Endothelial cell of umbilical vein (primary cell): ENCODE data around the gene CHPF2. TPM values are rescaled to one million over a fixed set of nuclear protein-coding genes. Genes with fewer than 3 reads are reported as not detected.

ENCODE experiments used
- Bru-seq: library from RNA; stranded (reverse); fragments of 400-500 nt; gene quantifications from one replicate; lab custom pipeline; 2021; lab: Mats Ljungman, UMichigan
- BruChase-seq, 2 experiments: library from RNA; stranded (reverse); fragments of 400-500 nt; gene quantifications; one replicate each; lab custom pipeline; 2021; lab: Mats Ljungman, UMichigan
- BruUV-seq: library from RNA; stranded (reverse); fragments of 400-500 nt; replicated peaks from 2 replicates; lab custom pipeline; 2021; lab: Mats Ljungman, UMichigan
- CTCF ChIA-PET: fragments of 300-600, 350-600 bp; sonication (Branson Sonifier 250); formaldehyde crosslinking; loops from one replicate; lab custom pipeline; 2021; ENCODE audit warnings: antibody characterized with exemption, inconsistent platforms; lab: Charles Lee
- POLR2A ChIA-PET: fragments of 300-600, 350-600 bp; sonication (Branson Sonifier 250); formaldehyde crosslinking; loops from one replicate; lab custom pipeline; 2021; ENCODE audit warnings: antibody characterized with exemption, inconsistent platforms; lab: Charles Lee
- DNase-seq: peaks from one replicate; pipeline ENCODE4 v3.0.0-alpha.2; 2011; ENCODE audit warnings: low read depth, low spot score
- FAIRE-seq: peaks from 2 replicates; lab custom pipeline; 2011; peaks lifted over from hg19 to GRCh38; lab: Jason Lieb, UNC
- H2AFZ ChIP-seq: 2 replicates; pipeline ENCODE4 v1.6.0; 2012; ENCODE audit warnings: low read depth, low read length, control low read depth, inconsistent platforms
- H3K27ac ChIP-seq: 2 replicates; pipeline ENCODE4 v1.5.1; 2011; ENCODE audit warnings: low read depth, mild to moderate bottlenecking, control low read depth, low read length, moderate library complexity; ENCODE audit not compliant: insufficient read depth
- H3K27me3 ChIP-seq, 2 experiments: 2 replicates each; pipeline versions ENCODE4 v1.6.0 to v1.6.1; 2011; ENCODE audit warnings: low read length in 2 of 2, mixed read lengths in 1 of 2; ENCODE audit not compliant: control insufficient read depth in 2 of 2, insufficient read depth in 2 of 2
- H3K36me3 ChIP-seq, 2 experiments: 2 replicates in 1 of 2; 3 replicates in 1 of 2; pipeline ENCODE4 v1.5.1; 2011; ENCODE audit warnings: low read length in 2 of 2, mild to moderate bottlenecking in 1 of 2, moderate library complexity in 1 of 2; ENCODE audit not compliant: control insufficient read depth in 2 of 2, insufficient read depth in 2 of 2; ENCODE audit errors: extremely low read depth in 1 of 2
- H3K4me1 ChIP-seq: 3 replicates; pipeline ENCODE4 v1.5.1; 2011; ENCODE audit warnings: mild to moderate bottlenecking, low read length; ENCODE audit not compliant: control insufficient read depth, insufficient read depth; ENCODE audit errors: extremely low read depth
- H3K4me2 ChIP-seq: 2 replicates; pipeline ENCODE4 v1.6.1; 2011; ENCODE audit warnings: low read length, control low read depth, mixed read lengths; ENCODE audit not compliant: insufficient read depth
- H3K4me3 ChIP-seq, 3 experiments: fragments of 200-600 bp in 1 of 3; sonication (generic), shearing (Covaris generic) in 1 of 3; replicated peaks in 1 of 3; 2 replicates each; pipeline ENCODE4 v1.5.1; 2011 to 2016; ENCODE audit warnings: control low read depth in 3 of 3, low read length in 3 of 3, mild to moderate bottlenecking in 2 of 3, inconsistent platforms in 1 of 3, low read depth in 1 of 3, moderate library complexity in 1 of 3; ENCODE audit not compliant: insufficient read depth in 1 of 3
- H3K79me2 ChIP-seq: 2 replicates; pipeline ENCODE4 v1.6.0; 2012; ENCODE audit warnings: low read length, inconsistent platforms; ENCODE audit not compliant: control insufficient read depth, insufficient read depth
- H3K9ac ChIP-seq: replicated peaks from 2 replicates; pipeline ENCODE3; 2011; ENCODE audit warnings: low read length, control low read depth; ENCODE audit not compliant: insufficient read depth; ENCODE audit errors: extremely low read depth
- H3K9me1 ChIP-seq: replicated peaks from 3 replicates; pipeline ENCODE4 v1.6.0; 2011; ENCODE audit warnings: mild to moderate bottlenecking, low read length; ENCODE audit not compliant: control insufficient read depth, insufficient read depth; ENCODE audit errors: extremely low read depth
- H3K9me3 ChIP-seq: replicated peaks from 2 replicates; pipeline ENCODE4 v1.5.1; 2012; ENCODE audit warnings: low read length, inconsistent platforms; ENCODE audit not compliant: control insufficient read depth, insufficient read depth
- H4K20me1 ChIP-seq: replicated peaks from 2 replicates; pipeline ENCODE3; 2011; ENCODE audit warnings: mild to moderate bottlenecking, low read length; ENCODE audit not compliant: control insufficient read depth, insufficient read depth; ENCODE audit errors: extremely low read depth
- EZH2 ChIP-seq: IDR thresholded peaks from 2 replicates; pipeline ENCODE4 v1.6.1; 2012; ENCODE audit warnings: borderline replicate concordance, low read depth, mild to moderate bottlenecking, moderate library complexity, low read length, inconsistent platforms; ENCODE audit not compliant: severe bottlenecking
- MYC ChIP-seq: IDR thresholded peaks from one replicate; pipeline ENCODE4 v1.6.1; 2011; ENCODE audit warnings: mild to moderate bottlenecking, low read depth, low read length
- POLR2A ChIP-seq: IDR thresholded peaks from 2 replicates; pipeline ENCODE4 v1.6.1; 2012; ENCODE audit warnings: low read depth, mild to moderate bottlenecking, control low read depth, low read length
- POLR2AphosphoS5 ChIP-seq: IDR thresholded peaks from 2 replicates; pipeline ENCODE4 v1.6.1; 2012; ENCODE audit warnings: low read depth, mild to moderate bottlenecking, control low read depth, low read length, moderate library complexity; ENCODE audit not compliant: insufficient read depth
- dilution Hi-C: fragments of 300-500 bp; cut with MboI; formaldehyde crosslinking; loops from one replicate; pipeline ENCODE4 v1.15.0; 2019; ENCODE audit warnings: low sequenced_read_pairs; ENCODE audit not compliant: extremely low pct_ligation_motif_present
- intact Hi-C: fragments of 100-400 bp; cut with micrococcal nuclease; formaldehyde crosslinking; loops from one replicate; pipeline ENCODE4 v1.10.0; 2022
- long read RNA-seq: library from polyadenylated mRNA; stranded (forward); transcript quantifications from one replicate; pipeline ENCODE4 v2.0.0, GENCODE V29; 2021
- polyA minus RNA-seq, 3 experiments: library from RNA; depleted of rRNA, polyadenylated mRNA; stranded (reverse); fragments of >200 nt; gene quantifications; 1 replicate in 1 of 3; 2 replicates in 2 of 3; pipeline ENCODE4 v1.2.3, GENCODE V29; 2011
- polyA plus RNA-seq, 4 experiments: library from polyadenylated mRNA; depleted of rRNA in 3 of 4; stranded (reverse) in 3 of 4; unstranded in 1 of 4; fragments of >200 nt; gene quantifications; 2 replicates each; pipeline versions ENCODE4 v1.2.1 to v1.2.3, GENCODE V29; 2011 to 2012; ENCODE audit warnings: missing spikeins in 1 of 4
- total RNA-seq: library from RNA; stranded (reverse); gene quantifications from 2 replicates; pipeline ENCODE4 v1.2.3, GENCODE V29; 2021

CHPF2 gene
- total RNA-seq (73.0 and 75.0 TPM in 2 replicates), polyA plus RNA-seq (72.8 and 95.3 TPM in 2 replicates), polyA minus RNA-seq (55.3 and 65.4 TPM in 2 replicates), Bru-seq, nascent RNA (percentile 86 among the genes with signal in this experiment), BruChase-seq, experiment 1, labeled RNA remaining after a 6-hour chase (percentile 96 among the genes with signal in this experiment), BruChase-seq, experiment 2, labeled RNA remaining after a 2-hour chase (percentile 96 among the genes with signal in this experiment)
- 39.1 and 62.9 TPM in 2 replicates for polyA plus RNA-seq (2011; cell fraction: cytosol; rRNA removed)
- polyA plus RNA-seq (2011; cell fraction: nucleus; rRNA removed): 93.3 and 100 TPM in 2 replicates
- 47.8 and 57.1 TPM in 2 replicates for polyA plus RNA-seq (2012)
- polyA minus RNA-seq (2011; cell fraction: cytosol; rRNA and poly(A)+ RNA removed): 13.4 TPM
- polyA minus RNA-seq (2011; cell fraction: nucleus; rRNA and poly(A)+ RNA removed): 46.5 and 56.4 TPM in 2 replicates
- long read RNA-seq, transcript CHPF2-201 (4 exons, 3,978 nt): major isoform, 98 of 139 reads
- long read RNA-seq, partial matches to known transcripts: 12 of 139 reads
- long read RNA-seq, other reads (novel, unspliced or antisense): 29 of 139 reads

GRCh38 chr7:151232091-151232916 is at the start of gene CHPF2:
TSS of gene CHPF2 (plus strand) at chr7:151232483. CDS start at chr7:151234012, 1,529 bp downstream.
- Histone ChIP-seq H3K36me3 (peaks cover 3 to 23% of the 10 kb centered on the region in 2 experiments), H3K9ac (peak within 1 kb of the TSS; percentile 91), H2AFZ (peak within 1 kb of the TSS; percentile 41), H3K27ac (peak within 1 kb of the TSS; percentile 88), H3K9me1 (no peaks in the 10 kb centered on the region), H3K4me1 (peaks cover 19% of the 10 kb centered on the region), H3K27me3 (no peaks in the 10 kb centered on the region), H3K4me3 (peak within 1 kb of the TSS; percentile 82 to 95 (median 83)), H4K20me1 (no peaks in the 10 kb centered on the region), H3K79me2 (peaks cover 39% of the 10 kb centered on the region), H3K4me2 (peak within 1 kb of the TSS; percentile 63), H3K9me3 (no peaks in the 10 kb centered on the region)
- no TSS peak for BruUV-seq
- intact Hi-C loops: no loop called here
- peak; percentile 88 for DNase-seq
- ChIA-PET CTCF (interaction anchor here (1.0 to 4.0 kb wide), 4 partner anchors 11 to 334 kb away, joined by 3 to 58 read pairs (median 4); no protein-coding TSS in a partner anchor), POLR2A (no interaction called here)
- dilution Hi-C loops: no loop called here
- TF ChIP-seq POLR2AphosphoS5 (peak; percentile 96), POLR2A (peak; percentile 95), EZH2 (no peak), MYC (no peak)
- FAIRE-seq: peak; percentile 94
